22Rv1 (cell line): ENCODE results near the gene HTR1A.

Experiments
- ZFX ChIP-seq: fragments of 450-650 bp; IDR thresholded peaks from 2 replicates; pipeline ENCODE4 v1.6.1; 2017; ENCODE audit warnings: antibody characterized with exemption, borderline replicate concordance
- TF ChIP-seq, protein P1 (sequence below): fragments of 450-650 bp; IDR thresholded peaks from 2 replicates; pipeline ENCODE4 v1.5.1; 2017; ENCODE audit warnings: mild to moderate bottlenecking

- TF ChIP-seq, protein P1, sequence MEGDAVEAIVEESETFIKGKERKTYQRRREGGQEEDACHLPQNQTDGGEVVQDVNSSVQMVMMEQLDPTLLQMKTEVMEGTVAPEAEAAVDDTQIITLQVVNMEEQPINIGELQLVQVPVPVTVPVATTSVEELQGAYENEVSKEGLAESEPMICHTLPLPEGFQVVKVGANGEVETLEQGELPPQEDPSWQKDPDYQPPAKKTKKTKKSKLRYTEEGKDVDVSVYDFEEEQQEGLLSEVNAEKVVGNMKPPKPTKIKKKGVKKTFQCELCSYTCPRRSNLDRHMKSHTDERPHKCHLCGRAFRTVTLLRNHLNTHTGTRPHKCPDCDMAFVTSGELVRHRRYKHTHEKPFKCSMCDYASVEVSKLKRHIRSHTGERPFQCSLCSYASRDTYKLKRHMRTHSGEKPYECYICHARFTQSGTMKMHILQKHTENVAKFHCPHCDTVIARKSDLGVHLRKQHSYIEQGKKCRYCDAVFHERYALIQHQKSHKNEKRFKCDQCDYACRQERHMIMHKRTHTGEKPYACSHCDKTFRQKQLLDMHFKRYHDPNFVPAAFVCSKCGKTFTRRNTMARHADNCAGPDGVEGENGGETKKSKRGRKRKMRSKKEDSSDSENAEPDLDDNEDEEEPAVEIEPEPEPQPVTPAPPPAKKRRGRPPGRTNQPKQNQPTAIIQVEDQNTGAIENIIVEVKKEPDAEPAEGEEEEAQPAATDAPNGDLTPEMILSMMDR, result no peak
- no peak for TF ChIP-seq ZFX
Observed at GRCh38 chr5:63961125-63961597, 1.1 kb downstream of the HTR1A start.
